Gastrocnemius medialis (tissue), 4 donors: ENCODE measurements around the gene WFDC1. TPM values are rescaled to one million over a fixed set of nuclear protein-coding genes. Genes with fewer than 3 reads are reported as not detected.

ENCODE experiments used
- ATAC-seq, 2 donors: fragments of 150-250 bp; one replicate each; pipeline ENCODE4 v1.9.1; 2016
- DNase-seq, 2 donors: peaks; one replicate each; pipeline ENCODE4 v3.0.0-alpha.2; 2019
- H3K27ac ChIP-seq, 4 donors: fragments of 200-600 bp; sonication (generic); 1 replicate in 1 of 4; 2 replicates in 3 of 4; pipeline ENCODE4 v1.5.1; 2016 to 2018; ENCODE audit warnings: mild to moderate bottlenecking in 2 of 4, moderate library complexity in 1 of 4
- H3K27me3 ChIP-seq, 3 donors: fragments of 200-600 bp; sonication (generic) in 2 of 3; 1 replicate in 1 of 3; 2 replicates in 2 of 3; pipeline versions ENCODE4 v1.5.1 to v1.6.0; 2016 to 2019; ENCODE audit warnings: mild to moderate bottlenecking in 1 of 3, moderate library complexity in 1 of 3
- H3K36me3 ChIP-seq, 2 donors: fragments of 200-600 bp; sonication (generic) in 1 of 2; one replicate each; pipeline ENCODE4 v1.5.1; 2017 to 2018
- H3K4me1 ChIP-seq, 2 donors: fragments of 200-600 bp; sonication (generic) in 1 of 2; one replicate each; pipeline ENCODE4 v1.5.1; 2016 to 2017; ENCODE audit warnings: mild to moderate bottlenecking in 2 of 2
- H3K4me3 ChIP-seq, 4 donors: fragments of 200-600 bp; sonication (generic) in 3 of 4; 1 replicate in 1 of 4; 2 replicates in 3 of 4; pipeline ENCODE4 v1.5.1; 2016 to 2019; ENCODE audit warnings: mild to moderate bottlenecking in 2 of 4
- H3K9me3 ChIP-seq, 3 donors: fragments of 200-600 bp; sonication (generic) in 2 of 3; 1 replicate in 1 of 3; 2 replicates in 2 of 3; pipeline ENCODE4 v1.5.1; 2016 to 2019
- POLR2A ChIP-seq, 2 donors: fragments of 450-650 bp; IDR thresholded peaks; one replicate each; pipeline ENCODE4 v1.6.1; 2017; ENCODE audit warnings: antibody characterized with exemption in 2 of 2, mild to moderate bottlenecking in 2 of 2, moderate library complexity in 2 of 2
- in situ Hi-C, 4 donors: fragments of 200-750 bp; cut with MboI; loops; one replicate each; pipeline versions ENCODE4 v1.15.0 to v1.8.0; 2017; ENCODE audit warnings: low sequenced_read_pairs in 4 of 4
- intact Hi-C: fragments of 100-400 bp; cut with DNase I; formaldehyde crosslinking; loops from one replicate; pipeline ENCODE4 v1.15.1; 2023; ENCODE audit warnings: low total_unique reads
- total RNA-seq, 4 donors: library from RNA; depleted of rRNA; stranded (reverse); fragments of >200 nt; gene quantifications; one replicate each; pipeline versions ENCODE4 v1.1.0 to v1.2.3, GENCODE V29; 2016
- TF ChIP-seq, protein P1 (sequence below), 5 experiments: fragments of 450-650 bp in 3 of 5; fragments of 200-600 bp in 2 of 5; sonication (generic) in 2 of 5; IDR thresholded peaks in 4 of 5; conservative IDR thresholded peaks in 1 of 5; 1 replicate in 4 of 5; 2 replicates in 1 of 5; pipeline ENCODE4 v1.5.1; 2016 to 2019; ENCODE audit warnings: antibody characterized with exemption in 5 of 5, mild to moderate bottlenecking in 3 of 5, moderate library complexity in 3 of 5

Gene WFDC1
- total RNA-seq, 4 donors from 2014 or later, result 0.40 to 0.68 (median 0.49) TPM; not detected in 1

DNA sequence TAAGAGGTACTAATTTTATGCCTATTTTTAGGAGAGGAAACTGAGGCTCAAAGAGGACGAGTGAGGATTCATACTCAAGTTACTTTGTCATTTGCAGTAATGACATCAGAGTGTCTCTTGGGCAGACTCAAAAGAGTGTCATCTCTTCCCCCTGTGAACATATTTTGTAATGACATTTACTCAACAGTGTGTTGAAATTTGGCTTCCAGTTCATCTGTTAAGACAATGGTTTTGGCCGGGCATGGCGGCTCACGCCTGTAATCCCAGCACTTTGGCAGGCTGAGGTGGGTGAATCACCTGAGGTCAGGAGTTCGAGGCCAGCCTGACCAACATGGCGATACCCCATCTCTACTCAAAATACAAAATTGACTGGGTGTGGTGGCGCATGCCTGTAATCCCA is 28.9 kb downstream of the WFDC1 start:
- H3K4me3 ChIP-seq, result no peak overlapping the region
- no peaks in the 10 kb centered on the region for H3K9me3 ChIP-seq
- DNase-seq (no peak), ATAC-seq (no peak)
- TF ChIP-seq POLR2A (IDR thresholded peaks at IDR 0.05), result no peak
- TF ChIP-seq, protein P1, sequence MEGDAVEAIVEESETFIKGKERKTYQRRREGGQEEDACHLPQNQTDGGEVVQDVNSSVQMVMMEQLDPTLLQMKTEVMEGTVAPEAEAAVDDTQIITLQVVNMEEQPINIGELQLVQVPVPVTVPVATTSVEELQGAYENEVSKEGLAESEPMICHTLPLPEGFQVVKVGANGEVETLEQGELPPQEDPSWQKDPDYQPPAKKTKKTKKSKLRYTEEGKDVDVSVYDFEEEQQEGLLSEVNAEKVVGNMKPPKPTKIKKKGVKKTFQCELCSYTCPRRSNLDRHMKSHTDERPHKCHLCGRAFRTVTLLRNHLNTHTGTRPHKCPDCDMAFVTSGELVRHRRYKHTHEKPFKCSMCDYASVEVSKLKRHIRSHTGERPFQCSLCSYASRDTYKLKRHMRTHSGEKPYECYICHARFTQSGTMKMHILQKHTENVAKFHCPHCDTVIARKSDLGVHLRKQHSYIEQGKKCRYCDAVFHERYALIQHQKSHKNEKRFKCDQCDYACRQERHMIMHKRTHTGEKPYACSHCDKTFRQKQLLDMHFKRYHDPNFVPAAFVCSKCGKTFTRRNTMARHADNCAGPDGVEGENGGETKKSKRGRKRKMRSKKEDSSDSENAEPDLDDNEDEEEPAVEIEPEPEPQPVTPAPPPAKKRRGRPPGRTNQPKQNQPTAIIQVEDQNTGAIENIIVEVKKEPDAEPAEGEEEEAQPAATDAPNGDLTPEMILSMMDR (IDR thresholded peaks at IDR 0.05 in 4 of 5, conservative IDR thresholded peaks at IDR 0.05 in 1 of 5), result no peak
- intact Hi-C loops (no loop called here), in situ Hi-C loops (loop anchor here in 1 of 4 donors (25.0 kb wide), 1 partner anchor 89 kb away; no protein-coding TSS in a partner anchor)
- no peak overlapping the region for H3K27ac ChIP-seq
- no peaks in the 10 kb centered on the region for H3K4me1 ChIP-seq
- H3K27me3 ChIP-seq, result peaks cover 0 to 7% (median 3%) of the 10 kb centered on the region in 3 donors
- no peaks in the 10 kb centered on the region for H3K36me3 ChIP-seq

DNA sequence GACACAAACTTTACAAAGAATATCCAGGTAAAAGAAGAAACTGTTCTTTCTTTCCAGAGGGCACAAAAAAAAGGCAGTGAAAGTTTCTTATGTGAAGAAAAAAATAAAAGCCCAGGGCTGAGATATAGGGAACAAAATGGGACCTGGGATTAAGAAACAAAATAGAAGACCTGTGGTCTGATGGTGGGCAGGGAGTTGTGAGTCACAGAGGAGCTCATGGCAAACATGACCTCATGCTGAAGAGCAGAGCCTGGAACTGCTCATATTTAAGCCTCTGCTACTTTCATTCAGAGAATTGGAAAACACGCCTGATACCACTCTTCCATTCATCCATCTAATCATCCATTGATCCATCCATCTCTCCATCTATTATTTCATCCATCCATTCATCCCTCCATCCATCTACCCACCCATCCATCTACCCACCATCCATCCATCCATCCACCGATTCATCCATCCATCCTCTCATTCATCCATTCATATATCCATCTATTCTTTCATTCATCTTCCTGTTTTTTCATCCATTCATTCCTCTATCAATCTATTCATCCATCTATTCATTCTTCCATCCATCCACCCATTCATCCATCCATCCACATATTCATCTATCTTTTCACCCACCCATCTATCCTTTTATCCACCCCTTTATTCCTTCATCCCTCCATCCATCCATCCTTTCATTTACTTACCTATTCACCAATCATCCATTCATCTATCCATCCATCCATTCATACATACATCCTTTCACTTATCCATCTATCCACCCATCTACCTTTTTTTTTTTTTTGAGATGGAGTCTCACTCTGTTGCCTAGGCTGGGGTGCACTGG is 30.0 kb downstream of the WFDC1 start:
- in situ Hi-C loops (loop anchor here in 1 of 4 donors (25.0 kb wide), 1 partner anchor 88 kb away; no protein-coding TSS in a partner anchor), intact Hi-C loops (no loop called here)
- no peak overlapping the region for H3K4me3 ChIP-seq
- ATAC-seq, result no peak
- no peaks in the 10 kb centered on the region for H3K4me1 ChIP-seq
- H3K36me3 ChIP-seq, result no peaks in the 10 kb centered on the region
- H3K27me3 ChIP-seq, result peaks cover 0 to 7% (median 3%) of the 10 kb centered on the region in 3 donors
- TF ChIP-seq, protein P1 (IDR thresholded peaks at IDR 0.05 in 4 of 5, conservative IDR thresholded peaks at IDR 0.05 in 1 of 5), result no peak
- no peak for TF ChIP-seq POLR2A (IDR thresholded peaks at IDR 0.05)
- no peak overlapping the region for H3K27ac ChIP-seq
- no peak for DNase-seq
- H3K9me3 ChIP-seq, result no peaks in the 10 kb centered on the region

DNA sequence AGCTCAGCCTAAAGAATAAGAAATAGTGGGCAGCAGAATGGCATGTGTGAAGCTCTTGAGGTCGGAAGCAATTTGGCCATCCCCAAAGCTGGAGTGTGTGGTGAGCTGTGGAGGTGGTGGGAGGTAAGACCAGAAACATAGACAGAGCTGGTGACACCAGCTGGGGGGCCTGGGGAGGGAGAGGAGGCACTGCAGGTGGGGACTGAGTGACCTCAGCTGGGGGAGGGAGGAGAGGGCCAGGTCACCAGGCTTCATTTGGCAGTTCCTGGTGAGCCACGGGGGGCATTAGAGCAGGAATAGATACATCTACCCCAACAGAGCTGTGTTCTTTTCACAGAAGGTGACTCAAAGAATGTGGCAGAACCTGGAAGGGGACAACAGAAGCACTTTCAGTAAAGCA is 31.9 kb downstream of the WFDC1 start:
- Histone ChIP-seq H3K9me3 (no peaks in the 10 kb centered on the region), H3K36me3 (no peaks in the 10 kb centered on the region), H3K27ac (no peak overlapping the region), H3K4me3 (no peak overlapping the region), H3K4me1 (no peaks in the 10 kb centered on the region), H3K27me3 (peaks cover 0 to 6% (median 0%) of the 10 kb centered on the region in 3 donors)
- ATAC-seq (no peak), DNase-seq (no peak)
- TF ChIP-seq POLR2A (IDR thresholded peaks at IDR 0.05), result no peak
- TF ChIP-seq, protein P1 (IDR thresholded peaks at IDR 0.05 in 4 of 5, conservative IDR thresholded peaks at IDR 0.05 in 1 of 5), result no peak
- in situ Hi-C loops, result no loop called here
- intact Hi-C loops, result no loop called here

DNA sequence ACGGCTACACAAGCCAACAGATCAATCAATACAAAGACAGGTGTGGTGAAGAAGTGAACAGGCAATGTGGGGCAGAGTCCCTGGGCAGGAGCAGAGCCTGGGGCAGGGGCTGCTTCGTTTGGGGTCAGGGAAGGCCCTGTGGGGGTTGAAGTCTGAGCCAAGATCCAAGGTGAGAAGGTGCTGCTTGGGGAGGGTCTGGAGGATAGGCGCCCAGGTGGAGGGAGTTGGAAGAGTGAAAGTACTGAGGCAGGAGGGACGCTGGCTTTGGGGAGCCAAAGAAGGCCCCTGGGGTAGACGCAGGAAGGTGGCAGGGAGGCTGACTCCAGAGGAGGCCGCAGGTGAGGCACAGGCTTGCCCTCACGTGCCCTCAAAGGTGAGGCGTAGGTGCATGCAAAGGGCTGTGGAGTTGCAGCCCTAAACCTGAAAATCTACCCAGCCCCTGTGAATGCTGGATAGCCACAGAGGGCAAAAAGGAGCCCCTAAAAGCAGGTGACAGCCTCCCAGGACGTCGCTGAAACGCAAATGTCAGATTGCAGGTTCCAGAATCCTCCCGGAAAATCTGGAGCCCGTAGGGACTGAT is 33.3 kb downstream of the WFDC1 start:
- DNase-seq, result no peak
- H3K27ac ChIP-seq, result no peak overlapping the region
- TF ChIP-seq, protein P1 (IDR thresholded peaks at IDR 0.05 in 4 of 5, conservative IDR thresholded peaks at IDR 0.05 in 1 of 5), result no peak
- TF ChIP-seq POLR2A (IDR thresholded peaks at IDR 0.05), result no peak
- no peaks in the 10 kb centered on the region for H3K4me1 ChIP-seq
- in situ Hi-C loops, result no loop called here
- no peak overlapping the region for H3K4me3 ChIP-seq
- H3K9me3 ChIP-seq, result no peaks in the 10 kb centered on the region
- no peak for ATAC-seq
- H3K36me3 ChIP-seq, result no peaks in the 10 kb centered on the region
- intact Hi-C loops, result no loop called here
- peaks cover 0 to 6% (median 0%) of the 10 kb centered on the region in 3 donors for H3K27me3 ChIP-seq
